Measurements from ENCODE around the gene FOXB2. TPM values are rescaled to one million over a fixed set of nuclear protein-coding genes. Genes with fewer than 3 reads are reported as not detected.
"Not testable (repeated sequence)": the region's sequence is repeated elsewhere in the genome, so short reads cannot be mapped to it uniquely, and the experiment has no call there.

FOXB2 gene

GRCh38 chr9:77060681-77061080 lies 41.2 kb downstream of the FOXB2 start:
- not testable (repeated sequence) for H2AK5ac ChIP-seq (ENCODE audit: low read depth, low read length); H3K9ac ChIP-seq (ENCODE audit: low read depth, low read length, poor library complexity); H2BK15ac ChIP-seq (ENCODE audit: low read length); DNase-seq (ENCODE audit: low spot score); H2BK5ac ChIP-seq (ENCODE audit: low read length); H2AFZ ChIP-seq (ENCODE audit: low read length); H4K91ac ChIP-seq (ENCODE audit: low read depth, low read length, poor library complexity); H3K27me3 ChIP-seq (ENCODE audit: control insufficient read depth in 3 of 3, insufficient read depth in 3 of 3, low read depth in 1 of 3, low read length in 3 of 3); H4K8ac ChIP-seq (ENCODE audit: low read depth, low read length); H3K36me3 ChIP-seq (replicated peaks in 1 of 2; ENCODE audit: control insufficient read depth in 2 of 2, insufficient read depth in 2 of 2, low read length in 2 of 2); H3K14ac ChIP-seq (ENCODE audit: low read length); H3K4me3 ChIP-seq (ENCODE audit: low read length in 2 of 2); H3K9me3 ChIP-seq (replicated peaks in 1 of 2; ENCODE audit: control insufficient read depth in 2 of 2, insufficient read depth in 1 of 2, low read depth in 1 of 2, low read length in 2 of 2); H3K4me1 ChIP-seq (ENCODE audit: control insufficient read depth in 2 of 2, insufficient read depth in 1 of 2, low read depth in 1 of 2, low read length in 2 of 2); H3K18ac ChIP-seq (ENCODE audit: low read length); H3K79me1 ChIP-seq (ENCODE audit: low read depth, low read length); H3K27ac ChIP-seq (replicated peaks; ENCODE audit: low read length); H2BK120ac ChIP-seq (ENCODE audit: low read depth, low read length); H3K4ac ChIP-seq (ENCODE audit: low read length); H3K4me2 ChIP-seq (ENCODE audit: insufficient read depth, low read length, poor library complexity, severe bottlenecking); H2BK12ac ChIP-seq (ENCODE audit: low read length); H3K23ac ChIP-seq (ENCODE audit: low read depth, low read length, poor library complexity)
- no CpG with 5 or more reads among the region's 31 CpGs for WGBS, 2 donors (ENCODE audit: extremely low coverage in 2 of 2, insufficient read length in 2 of 2, insufficient replicate concordance in 1 of 2)

- Histone ChIP-seq H2BK120ac (ENCODE audit: low read depth, low read length) (no peak overlapping the region), H3K14ac (ENCODE audit: low read length) (no peak overlapping the region), H3K18ac (ENCODE audit: low read length) (no peak overlapping the region), H3K4me2 (ENCODE audit: insufficient read depth, low read length, poor library complexity, severe bottlenecking) (no peak overlapping the region), H4K91ac (ENCODE audit: low read depth, low read length, poor library complexity) (no peak overlapping the region), H4K8ac (ENCODE audit: low read depth, low read length) (no peak overlapping the region), H3K27ac (replicated peaks; ENCODE audit: low read length) (no peak overlapping the region), H3K4ac (ENCODE audit: low read length) (no peak overlapping the region), H2BK12ac (ENCODE audit: low read length) (no peak overlapping the region), H2BK5ac (ENCODE audit: low read length) (no peak overlapping the region), H2AFZ (ENCODE audit: low read length) (no peak overlapping the region), H3K79me1 (ENCODE audit: low read depth, low read length) (no peaks in the 10 kb centered on the region), H3K36me3 (replicated peaks in 1 of 2; ENCODE audit: control insufficient read depth in 2 of 2, insufficient read depth in 2 of 2, low read length in 2 of 2) (no peaks in the 10 kb centered on the region), H3K9ac (ENCODE audit: low read depth, low read length, poor library complexity) (no peak overlapping the region), H3K4me1 (ENCODE audit: control insufficient read depth in 2 of 2, insufficient read depth in 1 of 2, low read depth in 1 of 2, low read length in 2 of 2) (no peaks in the 10 kb centered on the region), H2AK5ac (ENCODE audit: low read depth, low read length) (no peak overlapping the region), H2BK15ac (ENCODE audit: low read length) (no peak overlapping the region), H3K9me3 (replicated peaks in 1 of 2; ENCODE audit: control insufficient read depth in 2 of 2, insufficient read depth in 1 of 2, low read depth in 1 of 2, low read length in 2 of 2) (no peaks in the 10 kb centered on the region), H3K27me3 (ENCODE audit: control insufficient read depth in 3 of 3, insufficient read depth in 3 of 3, low read depth in 1 of 3, low read length in 3 of 3) (no peaks in the 10 kb centered on the region), H3K23ac (ENCODE audit: low read depth, low read length, poor library complexity) (no peak overlapping the region), H3K4me3 (ENCODE audit: low read length in 2 of 2) (no peak overlapping the region)
- no CpG with 5 or more reads among the region's 6 CpGs for WGBS, 2 donors (ENCODE audit: extremely low coverage in 2 of 2, insufficient read length in 2 of 2, insufficient replicate concordance in 1 of 2)
- DNase-seq (ENCODE audit: low spot score): no peak
These were observed 44.3 kb downstream of the FOXB2 start for GRCh38 chr9:77063645-77064285.

- DNase-seq (ENCODE audit: low spot score): no peak
- Histone ChIP-seq H4K91ac (ENCODE audit: low read depth, low read length, poor library complexity) (no peak overlapping the region), H3K9me3 (replicated peaks in 1 of 2; ENCODE audit: control insufficient read depth in 2 of 2, insufficient read depth in 1 of 2, low read depth in 1 of 2, low read length in 2 of 2) (no peaks in the 10 kb centered on the region)
These were observed 46.9 kb downstream of the FOXB2 start for GRCh38 chr9:77066388-77066787.

More at GRCh38 chr9:77066388-77066787, 46.9 kb downstream of the FOXB2 start:
- Histone ChIP-seq H3K4me2 (ENCODE audit: insufficient read depth, low read length, poor library complexity, severe bottlenecking) (no peak overlapping the region), H3K27ac (replicated peaks; ENCODE audit: low read length) (no peak overlapping the region), H3K23ac (ENCODE audit: low read depth, low read length, poor library complexity) (no peak overlapping the region), H3K4ac (ENCODE audit: low read length) (no peak overlapping the region), H3K18ac (ENCODE audit: low read length) (no peak overlapping the region), H2BK15ac (ENCODE audit: low read length) (no peak overlapping the region), H2AK5ac (ENCODE audit: low read depth, low read length) (no peak overlapping the region), H3K36me3 (replicated peaks in 1 of 2; ENCODE audit: control insufficient read depth in 2 of 2, insufficient read depth in 2 of 2, low read length in 2 of 2) (no peaks in the 10 kb centered on the region), H2BK12ac (ENCODE audit: low read length) (no peak overlapping the region), H2BK120ac (ENCODE audit: low read depth, low read length) (no peak overlapping the region), H3K9ac (ENCODE audit: low read depth, low read length, poor library complexity) (no peak overlapping the region), H3K4me3 (ENCODE audit: low read length in 2 of 2) (no peak overlapping the region), H3K4me1 (ENCODE audit: control insufficient read depth in 2 of 2, insufficient read depth in 1 of 2, low read depth in 1 of 2, low read length in 2 of 2) (no peaks in the 10 kb centered on the region), H2AFZ (ENCODE audit: low read length) (no peak overlapping the region), H3K79me1 (ENCODE audit: low read depth, low read length) (no peaks in the 10 kb centered on the region), H2BK5ac (ENCODE audit: low read length) (no peak overlapping the region), H4K8ac (ENCODE audit: low read depth, low read length) (no peak overlapping the region), H3K27me3 (ENCODE audit: control insufficient read depth in 3 of 3, insufficient read depth in 3 of 3, low read depth in 1 of 3, low read length in 3 of 3) (no peaks in the 10 kb centered on the region), H3K14ac (ENCODE audit: low read length) (no peak overlapping the region)
- WGBS, 2 donors (ENCODE audit: extremely low coverage in 2 of 2, insufficient read length in 2 of 2, insufficient replicate concordance in 1 of 2): no CpG with 5 or more reads among the region's 1 CpG

Small RNA genes within 50 kb of the gene (small RNA-seq; reads per million reads assigned to genes)
- gene ATP5MFP3 (ENCODE audit: insufficient read depth): not detected

All from neuronal stem cell (in vitro differentiated cells).